ENCODE measurements around the gene FOXF2.

FOXF2 gene

GRCh38 chr6:1389369-1390132, at the start of gene FOXF2:
Gene FOXF2, plus strand, starts transcription at chr6:1389576. Its CDS starts 372 bp downstream, at chr6:1389948.
- peak within 1 kb of the TSS; percentile 8; the same call in 1 of the 2 replicates for H3K4me3 ChIP-seq (ENCODE audit: low read depth, low read length)
- H3K27me3 ChIP-seq (ENCODE audit: insufficient read depth, low read depth, severe bottlenecking), result peaks cover 92% of the 10 kb centered on the region
- H3K36me3 ChIP-seq, result no peaks in the 10 kb centered on the region
- no peak for TF ChIP-seq CTCF (IDR thresholded peaks at IDR 0.05; ENCODE audit: low read depth, low read length)
- H3K27ac ChIP-seq, result no peak within 1 kb of the TSS
- DNase-seq, result no peak
- no peaks in the 10 kb centered on the region for H3K9me3 ChIP-seq (ENCODE audit: severe bottlenecking)

DNA sequence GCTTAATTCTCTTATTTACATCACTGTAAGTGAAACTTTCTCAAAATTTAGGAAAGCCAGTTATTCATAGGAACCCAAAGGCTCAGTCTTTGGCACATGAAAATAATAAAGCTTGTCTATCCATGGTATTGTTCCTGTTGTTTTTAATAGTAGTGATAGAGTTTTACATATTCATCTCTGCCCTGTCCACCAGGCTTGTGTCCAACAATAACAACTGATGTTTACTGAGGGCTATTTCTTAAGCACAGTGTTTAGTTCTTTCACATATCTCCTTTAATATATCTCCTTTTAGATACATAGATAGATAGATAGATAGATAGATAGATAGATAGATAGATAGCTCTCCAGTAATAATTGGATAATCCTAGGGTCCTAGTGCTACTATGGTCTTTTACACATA, 43.3 kb upstream of the FOXF2 start:
- Histone ChIP-seq H3K36me3 (no peaks in the 10 kb centered on the region), H3K4me3 (ENCODE audit: low read depth, low read length) (no peak overlapping the region), H3K27me3 (ENCODE audit: insufficient read depth, low read depth, severe bottlenecking) (peaks cover 3% of the 10 kb centered on the region), H3K9me3 (ENCODE audit: severe bottlenecking) (peaks cover 13% of the 10 kb centered on the region), H3K27ac (no peak overlapping the region)
- no peak for DNase-seq
- no peak for TF ChIP-seq CTCF (IDR thresholded peaks at IDR 0.05; ENCODE audit: low read depth, low read length)

DNA sequence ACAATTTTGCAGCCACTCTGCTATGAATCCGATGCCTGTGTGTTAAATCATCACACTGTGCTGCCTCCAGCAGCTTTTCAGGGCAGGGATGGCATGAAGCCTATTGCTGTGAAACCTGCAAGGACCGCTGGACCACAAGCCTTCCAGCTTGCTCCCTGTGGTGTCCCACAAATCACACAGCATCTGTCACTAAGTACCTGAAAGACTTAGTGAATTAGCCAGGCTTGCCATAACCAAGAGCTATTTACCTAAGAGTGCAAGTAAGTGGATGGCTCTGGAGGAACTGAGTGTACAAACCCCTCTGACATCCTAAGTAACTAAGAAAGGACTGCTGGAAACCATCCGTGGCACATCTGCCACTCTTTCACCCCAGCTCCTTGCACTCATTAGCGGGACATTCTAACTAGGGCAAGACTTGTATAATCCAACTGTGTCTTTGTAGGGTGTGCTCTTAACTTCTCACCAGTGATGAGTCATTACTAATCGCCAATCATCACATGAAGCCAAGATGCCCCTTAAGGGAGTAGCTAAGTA, 42.8 kb upstream of the FOXF2 start:
- TF ChIP-seq CTCF (IDR thresholded peaks at IDR 0.05; ENCODE audit: low read depth, low read length), result no peak
- Histone ChIP-seq H3K4me3 (ENCODE audit: low read depth, low read length) (no peak overlapping the region), H3K27me3 (ENCODE audit: insufficient read depth, low read depth, severe bottlenecking) (peaks cover 3% of the 10 kb centered on the region), H3K36me3 (no peaks in the 10 kb centered on the region), H3K9me3 (ENCODE audit: severe bottlenecking) (peaks cover 18% of the 10 kb centered on the region), H3K27ac (no peak overlapping the region)
- peak; percentile 55 for DNase-seq

GRCh38 chr6:1347161-1347560, 42.2 kb upstream of the FOXF2 start:
- TF ChIP-seq CTCF (IDR thresholded peaks at IDR 0.05; ENCODE audit: low read depth, low read length), result no peak
- H3K27ac ChIP-seq, result no peak overlapping the region
- H3K27me3 ChIP-seq (ENCODE audit: insufficient read depth, low read depth, severe bottlenecking), result peaks cover 1% of the 10 kb centered on the region
- peaks cover 23% of the 10 kb centered on the region for H3K9me3 ChIP-seq (ENCODE audit: severe bottlenecking)
- no peak overlapping the region for H3K4me3 ChIP-seq (ENCODE audit: low read depth, low read length)
- no peak for DNase-seq
- H3K36me3 ChIP-seq, result no peaks in the 10 kb centered on the region

GRCh38 chr6:1348675-1349074, 40.7 kb upstream of the FOXF2 start:
- Histone ChIP-seq H3K36me3 (no peaks in the 10 kb centered on the region), H3K27ac (no peak overlapping the region), H3K4me3 (ENCODE audit: low read depth, low read length) (no peak overlapping the region), H3K27me3 (ENCODE audit: insufficient read depth, low read depth, severe bottlenecking) (no peaks in the 10 kb centered on the region), H3K9me3 (ENCODE audit: severe bottlenecking) (peaks cover 25% of the 10 kb centered on the region)
- no peak for DNase-seq
- no peak for TF ChIP-seq CTCF (IDR thresholded peaks at IDR 0.05; ENCODE audit: low read depth, low read length)

Measured in WERI-Rb-1 (cell line).